ENCODE measurements around the gene BUD13. TPM values are rescaled to one million over a fixed set of nuclear protein-coding genes. Genes with fewer than 3 reads are reported as not detected.

Gene BUD13
- total RNA-seq, 1 donor from 2014 or later, result 34.8 TPM

- intact Hi-C loops (cut with micrococcal nuclease), result no loop called here
Measured at GRCh38 chr11:116724813-116725212, 48.0 kb downstream of the BUD13 start.

GRCh38 chr11:116723511-116723910 lies 49.3 kb downstream of the BUD13 start:
- intact Hi-C loops (cut with micrococcal nuclease), result no loop called here

- intact Hi-C loops (cut with micrococcal nuclease), result no loop called here
Measured at GRCh38 chr11:116721988-116722387, 50.8 kb downstream of the BUD13 start.

GRCh38 chr11:116720895-116721294 lies 51.9 kb downstream of the BUD13 start:
- intact Hi-C loops (cut with micrococcal nuclease), result no loop called here

- intact Hi-C loops (cut with micrococcal nuclease), result no loop called here
Measured at GRCh38 chr11:116718955-116719501, 53.8 kb downstream of the BUD13 start.

GRCh38 chr11:116716621-116717020 lies 56.2 kb downstream of the BUD13 start:
- intact Hi-C loops (cut with micrococcal nuclease), result no loop called here

- intact Hi-C loops (cut with micrococcal nuclease), result no loop called here
Measured at GRCh38 chr11:116715383-116715782, 57.4 kb downstream of the BUD13 start.

- intact Hi-C loops (cut with micrococcal nuclease), result no loop called here
Measured at GRCh38 chr11:116714902-116715301, 57.9 kb downstream of the BUD13 start.

GRCh38 chr11:116712428-116712827 lies 60.4 kb downstream of the BUD13 start:
- intact Hi-C loops (cut with micrococcal nuclease), result no loop called here

GRCh38 chr11:116710762-116711161 lies 62.0 kb downstream of the BUD13 start:
- intact Hi-C loops (cut with micrococcal nuclease), result no loop called here

- intact Hi-C loops (cut with micrococcal nuclease), result no loop called here
Measured at GRCh38 chr11:116710001-116710674, 62.6 kb downstream of the BUD13 start.

- intact Hi-C loops (cut with micrococcal nuclease), result no loop called here
Measured at GRCh38 chr11:116707746-116708145, 65.0 kb downstream of the BUD13 start.

GRCh38 chr11:116707161-116707629 lies 65.6 kb downstream of the BUD13 start:
- intact Hi-C loops (cut with micrococcal nuclease), result no loop called here

GRCh38 chr11:116703421-116703820 lies 69.4 kb downstream of the BUD13 start:
- intact Hi-C loops (cut with micrococcal nuclease), result no loop called here

- intact Hi-C loops (cut with micrococcal nuclease), result no loop called here
Measured at GRCh38 chr11:116702772-116703385, 69.9 kb downstream of the BUD13 start.

GRCh38 chr11:116701876-116702275 lies 70.9 kb downstream of the BUD13 start:
- intact Hi-C loops (cut with micrococcal nuclease), result no loop called here

GRCh38 chr11:116701297-116701801 lies 71.4 kb downstream of the BUD13 start:
- intact Hi-C loops (cut with micrococcal nuclease), result no loop called here

GRCh38 chr11:116700586-116701220 lies 72.1 kb downstream of the BUD13 start:
- intact Hi-C loops (cut with micrococcal nuclease), result no loop called here
